DOHH2 (cell line): ENCODE results near the gene OR5AC2.

Source experiments
- H3F3A ChIP-seq: fragments of 200-600 bp; sonication (generic), shearing (Covaris generic); 2 replicates; pipeline ENCODE4 v1.6.0; 2016; ENCODE audit warnings: antibody characterized with exemption, mild to moderate bottlenecking; ENCODE audit not compliant: control insufficient read depth, insufficient read depth
- H3K27ac ChIP-seq: fragments of 200-600 bp; sonication (generic); 2 replicates; pipeline ENCODE4 v1.5.1; 2014; ENCODE audit warnings: low read depth, mild to moderate bottlenecking, low read length, moderate library complexity
- H3K27me3 ChIP-seq: fragments of 200-600 bp; sonication (generic); 2 replicates; pipeline ENCODE4 v1.6.1; 2014; ENCODE audit warnings: mild to moderate bottlenecking, low read length, mixed read lengths; ENCODE audit not compliant: control insufficient read depth
- H3K36me3 ChIP-seq: fragments of 200-600 bp; sonication (generic); 2 replicates; pipeline ENCODE4 v1.6.1; 2014; ENCODE audit warnings: mild to moderate bottlenecking, low read length, moderate library complexity, mixed read lengths; ENCODE audit not compliant: control insufficient read depth
- H3K4me1 ChIP-seq: fragments of 200-600 bp; sonication (generic); 2 replicates; pipeline ENCODE4 v1.6.1; 2014; ENCODE audit warnings: mild to moderate bottlenecking, low read length, mixed read lengths; ENCODE audit not compliant: control insufficient read depth
- H3K4me2 ChIP-seq: fragments of 200-600 bp; sonication (generic); 2 replicates; pipeline ENCODE4 v1.6.0; 2014; ENCODE audit warnings: mild to moderate bottlenecking, low read length, moderate library complexity
- H3K4me3 ChIP-seq: fragments of 200-600 bp; sonication (generic); 2 replicates; pipeline ENCODE4 v1.5.1; 2014; ENCODE audit warnings: mild to moderate bottlenecking, low read length, mixed read lengths
- H3K79me2 ChIP-seq: fragments of 200-600 bp; sonication (generic); 2 replicates; pipeline ENCODE4 v1.6.1; 2014; ENCODE audit warnings: mild to moderate bottlenecking, low read length, mixed read lengths; ENCODE audit not compliant: control insufficient read depth
- H3K9me2 ChIP-seq: fragments of 200-600 bp; sonication (generic); replicated peaks from 2 replicates; pipeline ENCODE4 v1.6.1; 2014; ENCODE audit warnings: mild to moderate bottlenecking, low read length, mixed read lengths; ENCODE audit not compliant: control insufficient read depth
- H3K9me3 ChIP-seq: fragments of 200-600 bp; sonication (generic); 2 replicates; pipeline ENCODE4 v1.6.1; 2014; ENCODE audit warnings: antibody characterized with exemption, low read length, mixed read lengths; ENCODE audit not compliant: control insufficient read depth, insufficient read depth
- H4K20me1 ChIP-seq: fragments of 200-600 bp; sonication (generic); 2 replicates; pipeline ENCODE4 v1.6.0; 2014; ENCODE audit warnings: low read depth, mild to moderate bottlenecking, antibody characterized with exemption, low read length, moderate library complexity; ENCODE audit not compliant: control insufficient read depth, insufficient read depth
- CTCF ChIP-seq: fragments of 200-600 bp; sonication (generic); IDR thresholded peaks from one replicate; pipeline ENCODE4 v1.5.1; 2014; ENCODE audit warnings: antibody characterized with exemption, mild to moderate bottlenecking, low read depth, low read length; ENCODE audit not compliant: poor library complexity, severe bottlenecking
- EZH2phosphoT487 ChIP-seq: fragments of 200-600 bp; sonication (generic); IDR thresholded peaks from 2 replicates; pipeline ENCODE4 v1.6.1; 2017; ENCODE audit warnings: borderline replicate concordance, mild to moderate bottlenecking, antibody characterized with exemption, low read length, moderate library complexity, mixed read lengths

The OR5AC2 gene

GRCh38 chr3:98115717-98116116 lies 28.7 kb downstream of the OR5AC2 start:
- no peaks in the 10 kb centered on the region for H3K79me2 ChIP-seq
- no peaks in the 10 kb centered on the region for H3K9me2 ChIP-seq
- no peak overlapping the region for H3K4me2 ChIP-seq
- no peaks in the 10 kb centered on the region for H3F3A ChIP-seq
- no peak for TF ChIP-seq CTCF
- TF ChIP-seq EZH2phosphoT487, result no peak
- no peaks in the 10 kb centered on the region for H4K20me1 ChIP-seq
- no peaks in the 10 kb centered on the region for H3K4me1 ChIP-seq
- peaks cover 5% of the 10 kb centered on the region; the same call in 1 of the 2 replicates for H3K27me3 ChIP-seq
- H3K4me3 ChIP-seq, result no peak overlapping the region
- no peak overlapping the region for H3K27ac ChIP-seq
- H3K36me3 ChIP-seq, result no peaks in the 10 kb centered on the region
- H3K9me3 ChIP-seq, result no peaks in the 10 kb centered on the region

- no peak within 1 kb of the TSS for H3K4me2 ChIP-seq
- no peak within 1 kb of the TSS for H3K27ac ChIP-seq
- H3K36me3 ChIP-seq, result no peaks in the 10 kb centered on the region
- H3K4me1 ChIP-seq, result no peaks in the 10 kb centered on the region
- H4K20me1 ChIP-seq, result no peaks in the 10 kb centered on the region
- no peaks in the 10 kb centered on the region for H3K27me3 ChIP-seq
- no peaks in the 10 kb centered on the region for H3F3A ChIP-seq
- no peaks in the 10 kb centered on the region for H3K79me2 ChIP-seq
- TF ChIP-seq CTCF (no peak), EZH2phosphoT487 (no peak)
- no peak within 1 kb of the TSS for H3K4me3 ChIP-seq
- no peaks in the 10 kb centered on the region for H3K9me2 ChIP-seq
- no peaks in the 10 kb centered on the region for H3K9me3 ChIP-seq
These were observed 43.4 kb downstream of the OR5AC2 start, which contains the start of gene OR5H1 for GRCh38 chr3:98130421-98130820. Gene OR5H1 (plus strand): TSS chr3:98130721. CDS start chr3:98132698, 1,977 bp downstream.

- Histone ChIP-seq H3K79me2 (no peaks in the 10 kb centered on the region), H3K9me3 (no peaks in the 10 kb centered on the region)
These were observed 49.7 kb downstream of the OR5AC2 start for GRCh38 chr3:98136631-98137030.

More at GRCh38 chr3:98136631-98137030, 49.7 kb downstream of the OR5AC2 start:
- Histone ChIP-seq H4K20me1 (no peaks in the 10 kb centered on the region), H3K27me3 (no peaks in the 10 kb centered on the region), H3K4me2 (no peak overlapping the region), H3K36me3 (no peaks in the 10 kb centered on the region), H3K27ac (no peak overlapping the region), H3K4me1 (no peaks in the 10 kb centered on the region), H3K4me3 (no peak overlapping the region), H3K9me2 (no peaks in the 10 kb centered on the region), H3F3A (no peaks in the 10 kb centered on the region)
- TF ChIP-seq CTCF, result no peak
- TF ChIP-seq EZH2phosphoT487, result no peak
